ENCODE data around the gene MSH5. TPM values are rescaled to one million over a fixed set of nuclear protein-coding genes. Genes with fewer than 3 reads are reported as not detected.

The MSH5 gene
- total RNA-seq, 2 experiments from 2014 or later = 13.6 to 13.7 TPM

GRCh38 chr6:31734247-31734820 lies 5.5 kb upstream of the MSH5 start:
- CTCF ChIA-PET = interaction anchor here (2.0 kb wide), 1 partner anchor 35 kb away, joined by 4 read pairs; no protein-coding TSS in a partner anchor
- Histone ChIP-seq H3K4me3 (ENCODE audit: low read length) (peak overlapping the region; percentile 75), H3K9me3 (ENCODE audit: control insufficient read depth in 1 of 2, insufficient read depth in 1 of 2, low read length in 2 of 2) (no peaks in the 10 kb centered on the region), H3K27ac (ENCODE audit: low read depth in 1 of 2, low read length in 2 of 2) (peak overlapping the region; percentile 89 to 90), H3K36me3 (ENCODE audit: insufficient read depth, low read length) (peaks cover 39% of the 10 kb centered on the region), H3K4me1 (ENCODE audit: insufficient read depth, low read length) (peaks cover 73% of the 10 kb centered on the region), H3K27me3 (ENCODE audit: control insufficient read depth in 1 of 2, insufficient read depth in 2 of 2, low read length in 2 of 2) (no peaks in the 10 kb centered on the region)
- DNase-seq = no peak
- H3K4me1 Mint-ChIP-seq (ENCODE audit: low read depth) = peaks cover 84% of the 10 kb centered on the region
- POLR2A ChIA-PET = interaction anchor here (0.5 to 1.9 kb wide), 3 partner anchors 80 to 1120 kb away, joined by 4 to 12 read pairs (median 5); partner anchors contain the start of genes HSPA1A and HSPA1L
- peak overlapping the region; percentile 90 for H3K4me3 Mint-ChIP-seq
- peak overlapping the region; percentile 85 for H3K27ac Mint-ChIP-seq
- intact Hi-C loops (cut with DNase I, micrococcal nuclease) = no loop called here
- TF ChIP-seq, protein P1, sequence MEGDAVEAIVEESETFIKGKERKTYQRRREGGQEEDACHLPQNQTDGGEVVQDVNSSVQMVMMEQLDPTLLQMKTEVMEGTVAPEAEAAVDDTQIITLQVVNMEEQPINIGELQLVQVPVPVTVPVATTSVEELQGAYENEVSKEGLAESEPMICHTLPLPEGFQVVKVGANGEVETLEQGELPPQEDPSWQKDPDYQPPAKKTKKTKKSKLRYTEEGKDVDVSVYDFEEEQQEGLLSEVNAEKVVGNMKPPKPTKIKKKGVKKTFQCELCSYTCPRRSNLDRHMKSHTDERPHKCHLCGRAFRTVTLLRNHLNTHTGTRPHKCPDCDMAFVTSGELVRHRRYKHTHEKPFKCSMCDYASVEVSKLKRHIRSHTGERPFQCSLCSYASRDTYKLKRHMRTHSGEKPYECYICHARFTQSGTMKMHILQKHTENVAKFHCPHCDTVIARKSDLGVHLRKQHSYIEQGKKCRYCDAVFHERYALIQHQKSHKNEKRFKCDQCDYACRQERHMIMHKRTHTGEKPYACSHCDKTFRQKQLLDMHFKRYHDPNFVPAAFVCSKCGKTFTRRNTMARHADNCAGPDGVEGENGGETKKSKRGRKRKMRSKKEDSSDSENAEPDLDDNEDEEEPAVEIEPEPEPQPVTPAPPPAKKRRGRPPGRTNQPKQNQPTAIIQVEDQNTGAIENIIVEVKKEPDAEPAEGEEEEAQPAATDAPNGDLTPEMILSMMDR (IDR thresholded peaks at IDR 0.05) = no peak
- no peak for ATAC-seq (ENCODE audit: poor library complexity)
- no peaks in the 10 kb centered on the region for H3K27me3 Mint-ChIP-seq
- H3K9me3 Mint-ChIP-seq = no peaks in the 10 kb centered on the region
- peaks cover 64% of the 10 kb centered on the region for H3K36me3 Mint-ChIP-seq (ENCODE audit: low read depth)

GRCh38 chr6:31734821-31735406 lies 4.9 kb upstream of the MSH5 start:
- intact Hi-C loops (cut with DNase I, micrococcal nuclease) = loop anchor here in 1 of 2 experiments (5.0 kb wide), 2 partner anchors 33 to 82 kb away; partner anchors contain the start of genes ABHD16A, HSPA1A and HSPA1L
- H3K27me3 ChIP-seq (ENCODE audit: control insufficient read depth in 1 of 2, insufficient read depth in 2 of 2, low read length in 2 of 2) = no peaks in the 10 kb centered on the region
- H3K36me3 Mint-ChIP-seq (ENCODE audit: low read depth) = peaks cover 63% of the 10 kb centered on the region
- peaks cover 87% of the 10 kb centered on the region for H3K4me1 Mint-ChIP-seq (ENCODE audit: low read depth)
- peak overlapping the region; percentile 75 for H3K4me3 ChIP-seq (ENCODE audit: low read length)
- H3K9me3 Mint-ChIP-seq = no peaks in the 10 kb centered on the region
- TF ChIP-seq, protein P1 (IDR thresholded peaks at IDR 0.05) = no peak
- DNase-seq (peak in 11 of 14 experiments; percentile 35 to 87 (median 52)), ATAC-seq (ENCODE audit: poor library complexity) (peak; percentile 25)
- H3K4me1 ChIP-seq (ENCODE audit: insufficient read depth, low read length) = peaks cover 73% of the 10 kb centered on the region
- H3K4me3 Mint-ChIP-seq = peak overlapping the region; percentile 90
- H3K27ac Mint-ChIP-seq = peak overlapping the region; percentile 85
- ChIA-PET POLR2A (interaction anchor here (0.5 to 1.9 kb wide), 6 partner anchors 63 to 1120 kb away, joined by 3 to 12 read pairs (median 4); partner anchors contain the start of genes HSPA1A, HSPA1B and HSPA1L), CTCF (interaction anchor here (2.0 kb wide), 1 partner anchor 35 kb away, joined by 4 read pairs; no protein-coding TSS in a partner anchor)
- no peaks in the 10 kb centered on the region for H3K9me3 ChIP-seq (ENCODE audit: control insufficient read depth in 1 of 2, insufficient read depth in 1 of 2, low read length in 2 of 2)
- peaks cover 39% of the 10 kb centered on the region for H3K36me3 ChIP-seq (ENCODE audit: insufficient read depth, low read length)
- no peaks in the 10 kb centered on the region for H3K27me3 Mint-ChIP-seq
- peak overlapping the region; percentile 89 to 90 for H3K27ac ChIP-seq (ENCODE audit: low read depth in 1 of 2, low read length in 2 of 2)

GRCh38 chr6:31736021-31736767 lies 3.6 kb upstream of the MSH5 start, which contains the start of gene CLIC1:
Gene CLIC1, minus strand, starts transcription at chr6:31736530. Its CDS starts 230 bp downstream, at chr6:31736300.
- ChIA-PET POLR2A (interaction anchor here (0.6 to 2.8 kb wide), 12 partner anchors 33 to 1236 kb away, joined by 3 to 15 read pairs (median 4); partner anchors contain the start of genes HSPA1A, HSPA1B, HSPA1L and LSM2), CTCF (interaction anchor here (1.3 to 2.9 kb wide), 4 partner anchors 55 to 94 kb away, joined by 7 to 12 read pairs (median 8); partner anchors contain the start of genes LSM2 and VARS1)
- Mint-ChIP-seq H3K27ac (peak within 1 kb of the TSS; percentile 85), H3K27me3 (no peaks in the 10 kb centered on the region), H3K9me3 (no peaks in the 10 kb centered on the region), H3K4me1 (ENCODE audit: low read depth) (peaks cover 84% of the 10 kb centered on the region), H3K4me3 (peak within 1 kb of the TSS; percentile 90), H3K36me3 (ENCODE audit: low read depth) (peaks cover 57% of the 10 kb centered on the region)
- peak; percentile 30 to 82 (median 70) for DNase-seq
- H3K4me1 ChIP-seq (ENCODE audit: insufficient read depth, low read length) = peaks cover 76% of the 10 kb centered on the region
- peak within 1 kb of the TSS; percentile 75 for H3K4me3 ChIP-seq (ENCODE audit: low read length)
- intact Hi-C loops (cut with DNase I, micrococcal nuclease) = loop anchor here in 1 of 2 experiments (5.0 kb wide), 2 partner anchors 34 to 81 kb away; partner anchors contain the start of genes ABHD16A, HSPA1A and HSPA1L
- H3K9me3 ChIP-seq (ENCODE audit: control insufficient read depth in 1 of 2, insufficient read depth in 1 of 2, low read length in 2 of 2) = no peaks in the 10 kb centered on the region
- TF ChIP-seq, protein P1 (IDR thresholded peaks at IDR 0.05) = no peak
- no peaks in the 10 kb centered on the region for H3K27me3 ChIP-seq (ENCODE audit: control insufficient read depth in 1 of 2, insufficient read depth in 2 of 2, low read length in 2 of 2)
- H3K27ac ChIP-seq (ENCODE audit: low read depth in 1 of 2, low read length in 2 of 2) = peak within 1 kb of the TSS; percentile 89 to 90
- peak; percentile 19 for ATAC-seq (ENCODE audit: poor library complexity)
- peaks cover 29% of the 10 kb centered on the region for H3K36me3 ChIP-seq (ENCODE audit: insufficient read depth, low read length)

Measured in CD4-positive, alpha-beta T cell (primary cell).